ENCODE measurements around the gene RBMS3. TPM values are rescaled to one million over a fixed set of nuclear protein-coding genes. Genes with fewer than 3 reads are reported as not detected.

Gene RBMS3
- total RNA-seq, 1 donor from 2014 or later: 3.8 TPM

GRCh38 chr3:29408676-29409075, 127.8 kb downstream of the RBMS3 start:
- Mint-ChIP-seq H3K4me1 (ENCODE audit: low read depth) (peaks cover 3% of the 10 kb centered on the region), H3K36me3 (ENCODE audit: insufficient read depth) (no peaks in the 10 kb centered on the region), H3K4me3 (ENCODE audit: low read depth) (no peak overlapping the region), H3K27me3 (no peaks in the 10 kb centered on the region), H3K9me3 (ENCODE audit: low read depth) (no peaks in the 10 kb centered on the region), H3K27ac (no peak overlapping the region)
- no peak for TF ChIP-seq CTCF (IDR thresholded peaks at IDR 0.05; ENCODE audit: unreplicated experiment)
- no peak for DNase-seq (ENCODE audit: low spot score, unreplicated experiment)

GRCh38 chr3:29409409-29409808, 128.5 kb downstream of the RBMS3 start:
- no peak for DNase-seq (ENCODE audit: low spot score, unreplicated experiment)
- no peaks in the 10 kb centered on the region for H3K27me3 Mint-ChIP-seq
- TF ChIP-seq CTCF (IDR thresholded peaks at IDR 0.05; ENCODE audit: unreplicated experiment): no peak
- no peaks in the 10 kb centered on the region for H3K9me3 Mint-ChIP-seq (ENCODE audit: low read depth)
- no peaks in the 10 kb centered on the region for H3K36me3 Mint-ChIP-seq (ENCODE audit: insufficient read depth)
- H3K27ac Mint-ChIP-seq: no peak overlapping the region
- peaks cover 3% of the 10 kb centered on the region for H3K4me1 Mint-ChIP-seq (ENCODE audit: low read depth)
- no peak overlapping the region for H3K4me3 Mint-ChIP-seq (ENCODE audit: low read depth)

- no peak overlapping the region for H3K4me3 Mint-ChIP-seq (ENCODE audit: low read depth)
- DNase-seq (ENCODE audit: low spot score, unreplicated experiment): no peak
- H3K4me1 Mint-ChIP-seq (ENCODE audit: low read depth): peaks cover 3% of the 10 kb centered on the region
- no peak overlapping the region for H3K27ac Mint-ChIP-seq
- TF ChIP-seq CTCF (IDR thresholded peaks at IDR 0.05; ENCODE audit: unreplicated experiment): no peak
- H3K9me3 Mint-ChIP-seq (ENCODE audit: low read depth): no peaks in the 10 kb centered on the region
- H3K36me3 Mint-ChIP-seq (ENCODE audit: insufficient read depth): no peaks in the 10 kb centered on the region
- no peaks in the 10 kb centered on the region for H3K27me3 Mint-ChIP-seq
Observed at GRCh38 chr3:29410220-29410619, 129.3 kb downstream of the RBMS3 start.

GRCh38 chr3:29410660-29411405, 130.0 kb downstream of the RBMS3 start:
- no peak for DNase-seq (ENCODE audit: low spot score, unreplicated experiment)
- Mint-ChIP-seq H3K27ac (no peak overlapping the region), H3K9me3 (ENCODE audit: low read depth) (no peaks in the 10 kb centered on the region), H3K4me3 (ENCODE audit: low read depth) (no peak overlapping the region), H3K27me3 (no peaks in the 10 kb centered on the region), H3K36me3 (ENCODE audit: insufficient read depth) (no peaks in the 10 kb centered on the region), H3K4me1 (ENCODE audit: low read depth) (peaks cover 1% of the 10 kb centered on the region)
- no peak for TF ChIP-seq CTCF (IDR thresholded peaks at IDR 0.05; ENCODE audit: unreplicated experiment)

GRCh38 chr3:29412110-29412509, 131.2 kb downstream of the RBMS3 start:
- Mint-ChIP-seq H3K4me3 (ENCODE audit: low read depth) (no peak overlapping the region), H3K27me3 (no peaks in the 10 kb centered on the region), H3K4me1 (ENCODE audit: low read depth) (no peaks in the 10 kb centered on the region), H3K27ac (no peak overlapping the region), H3K9me3 (ENCODE audit: low read depth) (no peaks in the 10 kb centered on the region), H3K36me3 (ENCODE audit: insufficient read depth) (no peaks in the 10 kb centered on the region)
- TF ChIP-seq CTCF (IDR thresholded peaks at IDR 0.05; ENCODE audit: unreplicated experiment): no peak
- no peak for DNase-seq (ENCODE audit: low spot score, unreplicated experiment)
